SK-N-SH (cell line): ENCODE measurements around the gene IL9. TPM values are rescaled to one million over a fixed set of nuclear protein-coding genes. Genes with fewer than 3 reads are reported as not detected.

ENCODE experiments used
- CTCF ChIA-PET: fragments of 300-600, 350-600 bp; formaldehyde crosslinking; extraction: SDS; loops from one replicate; lab custom pipeline; 2021; lab: Yijun Ruan, JAX
- POLR2A ChIA-PET: fragments of 350-600 bp; sonication (Branson Sonifier 250); formaldehyde crosslinking; extraction: SDS; loops from one replicate; lab custom pipeline; 2020; ENCODE audit warnings: antibody characterized with exemption, inconsistent platforms; lab: Yijun Ruan, JAX
- DNase-seq: peaks from one replicate; pipeline ENCODE4 v3.0.0; 2012
- H2AFZ ChIP-seq: fragments of 200-600 bp; sonication (generic); 2 replicates; pipeline ENCODE4 v1.8.1; 2016; ENCODE audit warnings: antibody characterized with exemption, mild to moderate bottlenecking, low read depth
- H3F3A ChIP-seq: fragments of 200-600 bp; sonication (generic); replicated peaks from 2 replicates; pipeline ENCODE3; 2016; ENCODE audit warnings: antibody characterized with exemption, mild to moderate bottlenecking; ENCODE audit not compliant: insufficient read depth
- H3K27ac ChIP-seq, 2 experiments: fragments of 200-500 bp in 1 of 2; fragments of 200-600 bp in 1 of 2; sonication (Bioruptor generic) in 1 of 2; sonication (generic), shearing (Covaris generic) in 1 of 2; 2 replicates each; pipeline versions ENCODE4 v1.5.1 to v1.6.1; 2014 to 2016; ENCODE audit warnings: low read depth in 2 of 2, inconsistent platforms in 1 of 2, low read length in 1 of 2, mild to moderate bottlenecking in 1 of 2, mixed read lengths in 1 of 2
- H3K27me3 ChIP-seq: fragments of 200-600 bp; sonication (generic), shearing (Covaris generic); 2 replicates; pipeline ENCODE4 v1.6.1; 2016; ENCODE audit warnings: mixed run types; ENCODE audit not compliant: insufficient read depth
- H3K36me3 ChIP-seq, 2 experiments: fragments of 200-500 bp in 1 of 2; fragments of 200-600 bp in 1 of 2; sonication (Bioruptor generic) in 1 of 2; sonication (generic) in 1 of 2; replicated peaks in 1 of 2; 2 replicates each; pipeline versions ENCODE3 to v1.5.1; 2014 to 2016; ENCODE audit warnings: low read length in 1 of 2, mild to moderate bottlenecking in 1 of 2; ENCODE audit not compliant: insufficient read depth in 2 of 2, control insufficient read depth in 1 of 2
- H3K4me1 ChIP-seq, 2 experiments: fragments of 200-500 bp in 1 of 2; fragments of 200-600 bp in 1 of 2; sonication (Bioruptor generic) in 1 of 2; sonication (generic), shearing (Covaris generic) in 1 of 2; 2 replicates each; pipeline versions ENCODE4 v1.5.1 to v1.6.1; 2014 to 2016; ENCODE audit warnings: low read depth in 1 of 2, low read length in 1 of 2, mixed run types in 1 of 2; ENCODE audit not compliant: insufficient read depth in 2 of 2, control insufficient read depth in 1 of 2
- H3K4me2 ChIP-seq: fragments of 200-600 bp; sonication (generic), shearing (Covaris generic); 2 replicates; pipeline ENCODE4 v1.6.1; 2017; ENCODE audit warnings: mixed run types
- H3K4me3 ChIP-seq, 2 experiments: fragments of 200-500 bp in 1 of 2; fragments of 200-600 bp in 1 of 2; sonication (Bioruptor generic) in 1 of 2; sonication (generic), shearing (Covaris generic) in 1 of 2; 2 replicates each; pipeline versions ENCODE4 v1.5.1 to v1.8.1; 2014 to 2016; ENCODE audit warnings: low read depth in 2 of 2, inconsistent platforms in 1 of 2, low read length in 1 of 2, mild to moderate bottlenecking in 1 of 2, mixed read lengths in 1 of 2, moderate library complexity in 1 of 2
- H3K79me2 ChIP-seq: fragments of 200-600 bp; sonication (generic); 2 replicates; pipeline ENCODE4 v1.8.1; 2017; ENCODE audit warnings: mild to moderate bottlenecking; ENCODE audit not compliant: insufficient read depth
- H3K9ac ChIP-seq: fragments of 200-600 bp; sonication (generic); 2 replicates; pipeline ENCODE4 v1.6.1; 2017; ENCODE audit warnings: mixed run types
- H3K9me2 ChIP-seq: fragments of 200-600 bp; sonication (generic); 2 replicates; pipeline ENCODE4 v1.6.1; 2017; ENCODE audit warnings: mixed run types
- H3K9me3 ChIP-seq: fragments of 200-600 bp; sonication (generic); 2 replicates; pipeline ENCODE4 v1.6.1; 2017; ENCODE audit warnings: mixed run types, mild to moderate bottlenecking, moderate library complexity
- H4K20me1 ChIP-seq: fragments of 200-600 bp; sonication (generic); 2 replicates; pipeline ENCODE4 v1.6.1; 2017; ENCODE audit warnings: mild to moderate bottlenecking, mixed run types; ENCODE audit not compliant: insufficient read depth
- CHD2 ChIP-seq: fragments of 150-350 bp; IDR thresholded peaks from 2 replicates; pipeline ENCODE4 v1.6.1; 2018; ENCODE audit warnings: low read length; ENCODE audit not compliant: partially characterized antibody
- CTCF ChIP-seq: fragments of 200-600 bp; sonication (generic); IDR thresholded peaks from 2 replicates; pipeline ENCODE4 v1.6.1; 2017; ENCODE audit warnings: antibody characterized with exemption, mild to moderate bottlenecking, moderate library complexity
- EZH2phosphoT487 ChIP-seq: fragments of 200-600 bp; sonication (generic); IDR thresholded peaks from 2 replicates; pipeline ENCODE4 v1.6.1; 2017; ENCODE audit warnings: low read depth, mixed run types, mild to moderate bottlenecking, antibody characterized with exemption, moderate library complexity, borderline replicate concordance
- FOSL2 ChIP-seq: IDR thresholded peaks from 2 replicates; pipeline ENCODE4 v1.4.0; 2012; ENCODE audit warnings: low read depth, mild to moderate bottlenecking, moderate library complexity, borderline replicate concordance
- FOXJ3 ChIP-seq: sonication (generic); formaldehyde crosslinking; IDR thresholded peaks from 2 replicates; pipeline ENCODE4 v1.5.1; 2020; ENCODE audit warnings: mild to moderate bottlenecking, missing genetic modification reagents
- GABPA ChIP-seq: IDR thresholded peaks from 2 replicates; pipeline ENCODE4 v1.4.0; 2012; ENCODE audit warnings: low read depth, mild to moderate bottlenecking
- GATA2 ChIP-seq: sonication (generic); formaldehyde crosslinking; IDR thresholded peaks from 2 replicates; pipeline ENCODE4 v1.5.0; 2020; ENCODE audit warnings: mild to moderate bottlenecking, missing genetic modification reagents
- JUND ChIP-seq: IDR thresholded peaks from 2 replicates; pipeline ENCODE4 v1.4.0; 2012
- MXI1 ChIP-seq: IDR thresholded peaks from 2 replicates; pipeline ENCODE4 v1.6.1; 2012; ENCODE audit warnings: mild to moderate bottlenecking, low read depth, low read length, improper control_type of control experiment
- NFIC ChIP-seq: IDR thresholded peaks from 2 replicates; pipeline ENCODE4 v1.4.0; 2012; ENCODE audit warnings: borderline replicate concordance
- POLR2AphosphoS5 ChIP-seq: IDR thresholded peaks from 2 replicates; pipeline ENCODE4 v1.6.1; 2012; ENCODE audit warnings: low read depth, low read length
- RCOR1 ChIP-seq: fragments of 150-350 bp; IDR thresholded peaks from 2 replicates; pipeline ENCODE4 v1.6.1; 2017; ENCODE audit warnings: antibody characterized with exemption, low read length
- REST ChIP-seq: IDR thresholded peaks from 2 replicates; pipeline ENCODE4 v1.6.1; 2012; ENCODE audit warnings: mild to moderate bottlenecking, low read depth, low read length, moderate library complexity
- SIN3A ChIP-seq: IDR thresholded peaks from 2 replicates; pipeline ENCODE4 v1.6.1; 2012; ENCODE audit warnings: low read depth, mild to moderate bottlenecking, low read length, moderate library complexity, borderline replicate concordance
- TCF12 ChIP-seq: IDR thresholded peaks from 2 replicates; pipeline ENCODE4 v1.4.0; 2012
- TEAD4 ChIP-seq: IDR thresholded peaks from 2 replicates; pipeline ENCODE4 v1.4.0; 2012; ENCODE audit warnings: mild to moderate bottlenecking, borderline replicate concordance; ENCODE audit not compliant: insufficient read depth
- USF2 ChIP-seq: fragments of 150-350 bp; IDR thresholded peaks from 2 replicates; pipeline ENCODE4 v1.6.1; 2017; ENCODE audit warnings: antibody characterized with exemption, low read length, low read depth, borderline replicate concordance
- YY1 ChIP-seq: IDR thresholded peaks from 2 replicates; pipeline ENCODE4 v1.4.0; 2012; ENCODE audit warnings: low read depth, mild to moderate bottlenecking
- ZBTB33 ChIP-seq: IDR thresholded peaks from 2 replicates; pipeline ENCODE4 v1.4.0; 2012; ENCODE audit warnings: low read depth, borderline replicate concordance
- WGBS: methylation state at CpG from one replicate; pipeline ENCODE4 v1.1.6; 2017; ENCODE audit warnings: low lambda C conversion rate; 5-methylcytosine and 5-hydroxymethylcytosine counted together
- polyA plus RNA-seq, 3 experiments: library from polyadenylated mRNA; depleted of rRNA; stranded (reverse); fragments of >200 nt; gene quantifications; 2 replicates each; pipeline ENCODE4 v1.2.3, GENCODE V29; 2012

IL9 gene
- polyA plus RNA-seq, 1 of the 3 experiments (the other 2 are of a cell fraction): not detected

GRCh38 chr5:135885031-135885430 is 10.6 kb downstream of the IL9 start (continued):
- TF ChIP-seq SIN3A: no peak
- TF ChIP-seq TCF12: no peak
- TF ChIP-seq POLR2AphosphoS5: no peak

- H2AFZ ChIP-seq: no peak overlapping the region
- H4K20me1 ChIP-seq: no peaks in the 10 kb centered on the region
- H3K27me3 ChIP-seq: no peaks in the 10 kb centered on the region
- no peak overlapping the region for H3K27ac ChIP-seq
- no peak overlapping the region for H3K4me2 ChIP-seq
- TF ChIP-seq ZBTB33 (no peak), FOXJ3 (CRISPR knock-in tag) (no peak), POLR2AphosphoS5 (no peak), TCF12 (no peak), JUND (no peak), CTCF (peak; percentile 29), TEAD4 (no peak), RCOR1 (no peak)
- H3K9me2 ChIP-seq: no peaks in the 10 kb centered on the region
- DNase-seq: no peak
- H3K4me1 ChIP-seq: peaks cover 0 to 5% of the 10 kb centered on the region in 2 experiments; a peak in 1 of 4 replicates
- no peak overlapping the region for H3K9ac ChIP-seq
- no peaks in the 10 kb centered on the region for H3F3A ChIP-seq
- 48% methylated on average over 3 of the region's 4 CpGs for WGBS
- ChIA-PET CTCF (interaction anchor here (1.1 kb wide), 1 partner anchor 328 kb away, joined by 6 read pairs; no protein-coding TSS in a partner anchor), POLR2A (no interaction called here)
- no peaks in the 10 kb centered on the region for H3K79me2 ChIP-seq
- no peak overlapping the region for H3K4me3 ChIP-seq
- H3K9me3 ChIP-seq: no peaks in the 10 kb centered on the region
- no peaks in the 10 kb centered on the region for H3K36me3 ChIP-seq
Observed at GRCh38 chr5:135883441-135883840, 12.2 kb downstream of the IL9 start.

- Histone ChIP-seq H3K9me2 (no peaks in the 10 kb centered on the region), H3K4me1 (peaks cover 0 to 8% of the 10 kb centered on the region in 2 experiments; a peak in 1 of 4 replicates), H3K36me3 (no peaks in the 10 kb centered on the region), H3K27me3 (no peaks in the 10 kb centered on the region), H3K27ac (no peak overlapping the region), H3F3A (no peaks in the 10 kb centered on the region), H2AFZ (no peak overlapping the region), H3K4me3 (no peak overlapping the region), H4K20me1 (no peaks in the 10 kb centered on the region), H3K9ac (no peak overlapping the region), H3K79me2 (no peaks in the 10 kb centered on the region), H3K9me3 (no peaks in the 10 kb centered on the region), H3K4me2 (no peak overlapping the region)
- ChIA-PET CTCF (interaction anchor here (1.1 to 2.1 kb wide), 3 partner anchors 199 to 330 kb away, joined by 4 to 9 read pairs (median 6); no protein-coding TSS in a partner anchor), POLR2A (no interaction called here)
- no peak for DNase-seq
- 65% methylated on average over 3 of the region's 3 CpGs for WGBS
- TF ChIP-seq GATA2 (CRISPR knock-in tag): no peak
- no peak for TF ChIP-seq FOSL2
- TF ChIP-seq YY1: no peak
- TF ChIP-seq GABPA: no peak
- TF ChIP-seq USF2: no peak
- TF ChIP-seq EZH2phosphoT487: no peak
- no peak for TF ChIP-seq REST
- no peak for TF ChIP-seq CHD2
- no peak for TF ChIP-seq NFIC
- no peak for TF ChIP-seq MXI1
Observed at GRCh38 chr5:135883026-135883425, 12.6 kb downstream of the IL9 start.
